ENCODE measurements around the gene TNIK.

Gene TNIK

GRCh38 chr3:171375666-171376595, 84.3 kb downstream of the TNIK start:
- TF ChIP-seq TAF1 (IDR thresholded peaks at IDR 0.05; ENCODE audit: borderline replicate concordance, insufficient read depth, low read length) (no peak), SIN3A (IDR thresholded peaks at IDR 0.05; ENCODE audit: borderline replicate concordance, insufficient read depth, low read length) (no peak), REST (IDR thresholded peaks at IDR 0.05; ENCODE audit: insufficient read depth in 1 of 2, low read depth in 2 of 2, low read length in 2 of 2) (peak in 1 of 2 experiments; percentile 43; a peak in 1 of 4 replicates)

- TF ChIP-seq SIN3A (IDR thresholded peaks at IDR 0.05; ENCODE audit: borderline replicate concordance, insufficient read depth, low read length) = no peak
Measured at GRCh38 chr3:171374661-171375285, 85.4 kb downstream of the TNIK start.

- TF ChIP-seq TAF1 (IDR thresholded peaks at IDR 0.05; ENCODE audit: borderline replicate concordance, insufficient read depth, low read length) (no peak), POLR2AphosphoS5 (IDR thresholded peaks at IDR 0.05; ENCODE audit: low read depth, low read length) (no peak), SIN3A (IDR thresholded peaks at IDR 0.05; ENCODE audit: borderline replicate concordance, insufficient read depth, low read length) (no peak), REST (IDR thresholded peaks at IDR 0.05; ENCODE audit: insufficient read depth in 1 of 2, low read depth in 2 of 2, low read length in 2 of 2) (no peak), FOXP2 (optimal IDR thresholded peaks at IDR 0.05; ENCODE audit: borderline replicate concordance, extremely low read depth, extremely low read length, insufficient read depth) (no peak)
Measured at GRCh38 chr3:171374260-171374659, 85.9 kb downstream of the TNIK start.

- TF ChIP-seq REST (IDR thresholded peaks at IDR 0.05; ENCODE audit: insufficient read depth in 1 of 2, low read depth in 2 of 2, low read length in 2 of 2) (no peak), FOXP2 (optimal IDR thresholded peaks at IDR 0.05; ENCODE audit: borderline replicate concordance, extremely low read depth, extremely low read length, insufficient read depth) (no peak)
Measured at GRCh38 chr3:171373711-171374110, 86.5 kb downstream of the TNIK start.

- TF ChIP-seq FOXP2 (optimal IDR thresholded peaks at IDR 0.05; ENCODE audit: borderline replicate concordance, extremely low read depth, extremely low read length, insufficient read depth) (no peak), TAF1 (IDR thresholded peaks at IDR 0.05; ENCODE audit: borderline replicate concordance, insufficient read depth, low read length) (no peak)
Measured at GRCh38 chr3:171372694-171373093, 87.5 kb downstream of the TNIK start.

- no peak for TF ChIP-seq REST (IDR thresholded peaks at IDR 0.05; ENCODE audit: insufficient read depth in 1 of 2, low read depth in 2 of 2, low read length in 2 of 2)
- TF ChIP-seq FOXP2 (optimal IDR thresholded peaks at IDR 0.05; ENCODE audit: borderline replicate concordance, extremely low read depth, extremely low read length, insufficient read depth) = no peak
Measured at GRCh38 chr3:171371354-171371753, 88.9 kb downstream of the TNIK start.

All from PFSK-1 (cell line).